Limb (tissue), 2 donors: Measurements from ENCODE around the gene NEDD4L.
"Not testable (repeated sequence)": the region's sequence is repeated elsewhere in the genome, so short reads cannot be mapped to it uniquely, and the experiment has no call there.

Source experiments
- DNase-seq, 2 donors: peaks; one replicate each; pipeline ENCODE4 v3.0.0-alpha.2; 2016; ENCODE audit errors: extremely low spot score in 2 of 2

Gene NEDD4L

GRCh38 chr18:58026857-58027256 lies 17.2 kb upstream of the NEDD4L start:
- no peak for DNase-seq

DNA sequence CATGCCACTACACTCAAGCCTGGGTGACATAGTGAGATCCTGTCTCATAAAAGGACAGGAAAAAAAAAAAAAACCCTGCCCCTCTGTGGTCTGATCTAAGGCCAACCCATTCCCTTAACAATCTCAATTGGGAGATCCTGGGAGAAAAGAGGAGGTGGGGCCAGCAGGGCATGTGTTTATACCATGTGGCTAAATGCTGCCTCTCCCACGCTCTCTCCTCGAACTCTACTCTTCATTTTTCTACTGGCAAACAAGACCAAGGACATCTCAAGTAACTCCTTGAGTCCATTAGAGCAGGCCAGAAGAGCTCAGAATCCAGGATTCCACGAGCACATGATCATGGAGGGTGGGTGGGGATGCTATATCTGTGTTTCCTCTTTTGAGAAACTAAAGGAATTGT lies 16.7 kb upstream of the NEDD4L start:
- DNase-seq: no peak

DNA sequence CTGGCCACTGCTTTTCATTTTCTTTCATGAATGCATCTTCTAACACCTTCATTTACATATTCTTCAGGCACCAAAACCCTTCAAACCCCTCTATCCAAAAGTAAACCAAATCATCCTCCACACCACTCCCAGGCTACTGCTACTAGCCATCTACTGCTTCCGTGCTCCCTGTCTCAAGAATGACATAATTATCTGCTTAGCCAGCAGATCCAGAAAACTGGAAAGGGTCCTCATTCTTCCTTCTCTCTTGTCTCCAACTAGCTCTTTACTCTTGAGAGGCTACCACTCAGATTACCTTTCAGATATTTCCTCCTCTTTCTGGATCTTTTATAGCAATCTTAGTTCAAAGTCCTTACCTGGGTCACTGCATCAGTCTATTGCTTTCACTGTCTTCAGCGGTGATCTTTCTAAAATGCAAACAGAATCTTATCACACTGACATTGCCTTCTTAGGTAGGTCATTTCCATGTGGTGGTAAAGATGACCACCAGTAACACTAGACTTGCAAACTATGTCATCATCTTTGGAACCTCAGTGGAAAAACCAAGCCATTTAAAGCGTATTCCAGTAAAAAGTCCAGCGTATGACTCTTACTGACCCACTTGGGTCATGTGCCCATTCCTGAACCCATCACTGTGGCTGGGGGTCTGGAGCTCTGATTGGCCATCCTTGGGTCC lies 15.8 kb upstream of the NEDD4L start:
- no peak for DNase-seq

DNA sequence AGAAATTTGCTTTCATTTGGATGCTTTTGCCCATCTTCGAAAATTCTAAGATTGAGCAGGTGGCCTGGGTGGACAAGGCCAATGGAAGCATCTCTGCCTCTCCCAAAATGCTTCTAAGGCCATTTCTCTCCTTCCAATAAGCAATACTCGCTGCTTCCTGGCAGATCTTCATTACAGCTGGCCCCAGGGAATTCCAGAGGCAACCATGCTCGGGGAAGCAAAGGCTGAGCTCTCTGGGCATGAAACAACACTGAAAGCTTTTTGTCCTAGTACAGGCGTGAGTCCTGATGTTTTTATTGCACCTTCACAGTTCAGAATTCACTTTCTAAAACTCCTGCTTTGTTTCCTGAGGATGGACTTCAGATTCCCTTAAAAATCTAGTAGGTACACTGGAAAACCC lies 11.8 kb upstream of the NEDD4L start:
- no peak for DNase-seq

- no peak for DNase-seq
Measured at GRCh38 chr18:58033216-58033615, 10.8 kb upstream of the NEDD4L start.

- no peak for DNase-seq
Measured at GRCh38 chr18:58034370-58034769, 9.7 kb upstream of the NEDD4L start.

DNA sequence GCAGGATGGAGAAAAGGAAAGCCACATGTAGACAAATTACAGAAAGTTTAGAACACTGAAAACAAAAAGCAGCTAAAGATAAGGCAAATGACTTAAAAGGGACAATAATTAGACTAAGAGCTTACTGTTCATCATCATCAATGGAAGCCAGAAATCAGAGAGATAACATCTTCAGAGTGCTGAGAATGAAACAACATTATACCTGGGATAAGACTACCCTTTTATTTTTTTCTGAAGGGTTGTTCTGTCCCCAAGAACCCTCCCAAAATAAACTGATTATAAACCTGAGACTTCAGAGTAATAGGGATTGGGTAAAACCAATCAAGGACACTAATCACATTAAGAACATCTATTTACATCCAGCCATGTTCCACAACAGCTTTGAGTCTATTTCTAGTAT lies 6.9 kb upstream of the NEDD4L start:
- DNase-seq: no peak

DNA sequence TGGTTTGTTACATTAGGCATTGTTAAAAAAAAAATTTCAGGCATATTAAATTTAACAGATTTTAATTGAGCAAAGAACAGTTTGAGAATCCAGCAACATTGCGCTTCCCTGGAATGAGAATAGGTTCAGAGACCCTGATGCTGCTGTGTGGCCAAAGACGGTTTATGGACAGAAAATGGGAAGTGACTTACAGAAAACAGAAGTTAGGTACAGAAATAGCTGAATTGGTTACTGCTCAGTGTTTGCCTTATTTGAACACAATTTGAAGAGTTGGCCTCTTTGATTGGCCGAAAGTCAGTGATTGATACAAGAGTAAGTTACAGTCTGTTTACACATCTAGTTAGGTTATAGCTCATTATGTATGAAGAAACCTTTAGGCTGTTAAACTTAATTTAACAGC lies 6.0 kb upstream of the NEDD4L start:
- DNase-seq: no peak

GRCh38 chr18:58041633-58042032 lies 2.4 kb upstream of the NEDD4L start:
- no peak for DNase-seq

- no peak for DNase-seq
Measured at GRCh38 chr18:58042826-58043490, 1.1 kb upstream of the NEDD4L start.

- peak; percentile 10 to 74 for DNase-seq
Measured at GRCh38 chr18:58044370-58045241, 580 bp downstream of the NEDD4L start.

GRCh38 chr18:58045242-58046092 lies 1.4 kb downstream of the NEDD4L start:
- peak in 1 of 2 donors; percentile 81 for DNase-seq

GRCh38 chr18:58046093-58046793 lies 2.2 kb downstream of the NEDD4L start:
- DNase-seq: peak in 1 of 2 donors; percentile 40

DNA sequence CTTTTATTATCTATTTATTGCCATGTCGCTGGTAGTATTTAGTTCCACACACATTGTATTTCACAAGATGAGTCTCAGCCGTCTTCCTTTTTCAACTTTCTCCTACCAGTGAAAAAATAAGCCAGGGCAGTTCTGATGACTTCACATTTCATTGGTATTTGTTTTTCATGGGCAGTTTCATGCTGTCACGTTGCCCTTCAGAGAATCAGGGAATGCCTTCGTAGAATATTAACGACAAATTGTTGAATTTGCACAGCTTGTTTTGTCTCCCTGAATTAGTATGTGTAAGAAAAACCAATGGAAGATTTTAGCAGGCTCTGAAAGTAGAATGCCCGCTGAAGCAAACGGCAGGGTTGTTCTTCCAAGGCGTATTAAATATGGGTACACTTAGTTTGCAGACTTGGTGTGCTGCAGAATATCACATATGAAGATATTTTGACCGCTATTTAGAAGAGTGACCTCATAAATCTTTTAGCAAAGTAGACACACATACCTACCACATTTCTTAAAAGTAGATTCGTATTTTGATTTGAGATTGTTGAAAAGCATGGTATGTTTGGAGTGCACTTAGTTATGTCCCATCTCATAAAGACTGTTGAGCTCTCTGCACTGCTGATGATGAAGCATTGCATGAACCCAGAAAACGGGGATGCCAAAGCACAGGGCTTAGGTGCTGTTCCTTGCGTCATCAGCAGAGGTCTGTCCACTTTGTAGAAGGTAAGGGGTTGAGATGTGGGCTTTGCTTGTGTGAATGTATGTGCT lies 2.9 kb downstream of the NEDD4L start:
- DNase-seq: no peak

DNA sequence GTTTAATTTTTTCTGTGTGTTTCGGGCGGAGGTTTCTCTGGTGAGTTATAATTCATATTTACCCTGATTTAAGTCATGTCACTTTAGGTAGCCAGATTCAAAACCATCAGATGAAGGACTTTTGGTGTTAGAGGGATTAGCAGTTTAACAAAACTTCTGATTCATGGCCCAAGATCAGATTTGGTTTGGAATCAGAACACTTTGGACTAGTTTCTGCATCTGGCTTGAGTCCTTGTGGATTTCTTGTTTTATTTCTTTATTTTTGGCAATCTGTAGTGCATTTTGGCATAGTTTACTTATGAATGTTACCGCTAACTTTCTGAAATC lies 3.5 kb downstream of the NEDD4L start:
- DNase-seq: no peak

- DNase-seq: no peak
Measured at GRCh38 chr18:58048081-58048642, 4.1 kb downstream of the NEDD4L start.

DNA sequence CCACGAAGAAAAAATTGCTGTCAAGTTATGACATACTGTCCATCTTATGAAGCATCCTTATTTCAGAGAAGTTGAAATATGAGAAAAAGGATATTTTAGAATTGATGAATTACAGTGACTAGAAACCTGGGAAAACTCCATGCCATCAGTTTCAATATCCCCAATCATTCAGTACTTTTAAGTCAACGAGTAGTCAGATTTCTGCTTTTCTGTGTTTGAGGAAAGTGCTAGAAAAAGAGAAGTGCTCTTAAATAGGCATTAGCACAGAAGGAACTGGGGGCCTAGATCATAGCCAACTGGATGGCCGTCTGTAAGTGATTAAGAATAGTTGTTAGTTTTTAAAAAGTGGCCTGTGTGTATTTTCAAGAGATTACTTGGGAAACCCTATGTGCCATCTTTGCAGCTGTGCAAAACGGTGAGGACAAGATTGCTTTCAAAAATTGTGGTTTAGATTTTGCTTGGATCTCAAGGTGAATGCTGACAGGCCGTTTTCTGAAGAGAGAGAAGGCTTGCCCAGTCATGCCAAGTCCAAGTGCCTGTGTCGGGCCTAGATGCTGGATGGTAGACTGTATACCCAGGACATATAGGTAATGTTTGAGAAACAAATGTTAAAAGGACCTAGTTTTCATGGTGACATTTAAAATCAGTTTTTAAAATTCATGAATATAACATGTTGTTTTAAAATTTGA lies 5.1 kb downstream of the NEDD4L start:
- DNase-seq: no peak

DNA sequence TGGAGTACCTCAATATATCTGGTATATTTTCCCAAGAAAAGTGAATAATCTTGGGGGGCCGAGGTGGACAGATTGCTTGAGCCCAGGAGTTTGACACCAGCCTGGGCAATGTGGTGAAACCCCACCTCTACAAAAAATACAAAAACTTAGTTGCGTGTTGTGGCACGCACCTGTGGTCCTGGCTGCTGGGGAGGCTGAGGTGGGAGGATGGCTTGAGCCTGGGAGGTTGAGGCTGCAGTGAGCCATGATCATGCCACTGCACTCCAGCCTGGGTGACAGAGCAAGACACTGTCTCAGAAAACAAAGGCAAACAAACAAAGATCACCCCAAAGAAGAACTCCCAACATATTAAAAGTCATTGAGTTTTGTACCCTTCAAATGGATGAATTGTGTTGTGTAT lies 6.9 kb downstream of the NEDD4L start:
- not testable (repeated sequence) for DNase-seq

DNA sequence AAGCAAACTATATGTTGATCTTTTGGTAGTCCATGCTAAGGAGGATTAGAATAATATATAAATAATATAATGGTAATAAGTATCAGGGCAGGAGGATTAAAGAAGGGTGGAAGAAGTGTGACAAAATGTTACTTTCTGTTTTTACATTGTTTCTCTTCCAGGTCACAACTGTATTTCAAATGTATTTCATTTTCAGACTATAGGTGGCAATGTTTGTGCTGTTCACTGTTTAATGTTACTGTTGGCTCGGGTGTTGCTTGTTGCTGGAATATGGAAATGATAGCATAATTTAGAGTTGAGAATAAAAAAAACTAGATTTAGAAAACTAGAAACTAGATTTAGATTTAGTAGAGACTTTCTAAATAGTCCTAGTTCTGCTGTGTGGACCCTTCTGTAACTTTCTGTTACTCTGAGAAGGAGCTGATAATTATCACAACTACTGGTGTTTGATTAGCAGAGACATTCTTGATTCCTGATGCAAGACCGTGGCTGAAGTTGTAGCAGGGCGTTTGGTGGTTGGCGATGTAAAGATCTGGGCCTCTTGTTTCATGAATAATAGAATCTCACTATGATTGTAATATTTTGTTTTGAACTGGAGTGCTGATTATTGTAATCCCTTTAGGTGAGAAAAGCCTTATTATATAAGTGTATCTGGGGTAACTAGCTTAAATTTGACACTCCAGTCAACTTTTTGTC lies 7.9 kb downstream of the NEDD4L start:
- peak in 1 of 2 donors; percentile 41 for DNase-seq
